Neural cell (in vitro differentiated cells): ENCODE data around the gene ANXA5.

Experiments
- CTCF ChIP-seq: fragments of 450-650 bp; IDR thresholded peaks from 2 replicates; pipeline ENCODE4 v1.5.1; 2014; ENCODE audit warnings: antibody characterized with exemption, mild to moderate bottlenecking, moderate library complexity; ENCODE audit not compliant: poor library complexity, severe bottlenecking
- EZH2 ChIP-seq: fragments of 200-600, 300-800 bp; shearing (Covaris generic), sonication (generic); IDR thresholded peaks from 2 replicates; pipeline ENCODE4 v1.6.1; 2014; ENCODE audit warnings: antibody characterized with exemption, low read length, borderline replicate concordance, mild to moderate bottlenecking; ENCODE audit not compliant: insufficient read depth, poor library complexity, severe bottlenecking

- TF ChIP-seq CTCF (no peak), EZH2 (no peak)
Observed at GRCh38 chr4:121741751-121742150, 45.0 kb upstream of the ANXA5 start.
